ENCODE results near the gene NBPF11. TPM values are rescaled to one million over a fixed set of nuclear protein-coding genes. Genes with fewer than 3 reads are reported as not detected.
"Not testable (repeated sequence)": the region's sequence is repeated elsewhere in the genome, so short reads cannot be mapped to it uniquely, and the experiment has no call there.

The NBPF11 gene, protein sequence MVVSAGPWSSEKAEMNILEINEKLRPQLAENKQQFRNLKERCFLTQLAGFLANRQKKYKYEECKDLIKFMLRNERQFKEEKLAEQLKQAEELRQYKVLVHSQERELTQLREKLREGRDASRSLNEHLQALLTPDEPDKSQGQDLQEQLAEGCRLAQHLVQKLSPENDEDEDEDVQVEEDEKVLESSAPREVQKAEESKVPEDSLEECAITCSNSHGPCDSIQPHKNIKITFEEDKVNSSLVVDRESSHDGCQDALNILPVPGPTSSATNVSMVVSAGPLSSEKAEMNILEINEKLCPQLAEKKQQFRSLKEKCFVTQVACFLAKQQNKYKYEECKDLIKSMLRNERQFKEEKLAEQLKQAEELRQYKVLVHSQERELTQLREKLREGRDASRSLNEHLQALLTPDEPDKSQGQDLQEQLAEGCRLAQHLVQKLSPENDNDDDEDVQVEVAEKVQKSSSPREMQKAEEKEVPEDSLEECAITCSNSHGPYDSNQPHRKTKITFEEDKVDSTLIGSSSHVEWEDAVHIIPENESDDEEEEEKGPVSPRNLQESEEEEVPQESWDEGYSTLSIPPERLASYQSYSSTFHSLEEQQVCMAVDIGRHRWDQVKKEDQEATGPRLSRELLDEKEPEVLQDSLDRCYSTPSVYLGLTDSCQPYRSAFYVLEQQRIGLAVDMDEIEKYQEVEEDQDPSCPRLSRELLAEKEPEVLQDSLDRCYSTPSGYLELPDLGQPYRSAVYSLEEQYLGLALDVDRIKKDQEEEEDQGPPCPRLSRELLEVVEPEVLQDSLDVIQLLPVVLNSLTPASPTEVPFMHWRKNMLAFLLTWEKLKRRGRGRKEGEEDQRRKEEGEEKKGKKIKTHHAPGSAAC
- total RNA-seq (10.9 and 15.8 TPM in 2 replicates), polyA plus RNA-seq (9.5 and 11.6 TPM in 2 replicates)

DNA sequence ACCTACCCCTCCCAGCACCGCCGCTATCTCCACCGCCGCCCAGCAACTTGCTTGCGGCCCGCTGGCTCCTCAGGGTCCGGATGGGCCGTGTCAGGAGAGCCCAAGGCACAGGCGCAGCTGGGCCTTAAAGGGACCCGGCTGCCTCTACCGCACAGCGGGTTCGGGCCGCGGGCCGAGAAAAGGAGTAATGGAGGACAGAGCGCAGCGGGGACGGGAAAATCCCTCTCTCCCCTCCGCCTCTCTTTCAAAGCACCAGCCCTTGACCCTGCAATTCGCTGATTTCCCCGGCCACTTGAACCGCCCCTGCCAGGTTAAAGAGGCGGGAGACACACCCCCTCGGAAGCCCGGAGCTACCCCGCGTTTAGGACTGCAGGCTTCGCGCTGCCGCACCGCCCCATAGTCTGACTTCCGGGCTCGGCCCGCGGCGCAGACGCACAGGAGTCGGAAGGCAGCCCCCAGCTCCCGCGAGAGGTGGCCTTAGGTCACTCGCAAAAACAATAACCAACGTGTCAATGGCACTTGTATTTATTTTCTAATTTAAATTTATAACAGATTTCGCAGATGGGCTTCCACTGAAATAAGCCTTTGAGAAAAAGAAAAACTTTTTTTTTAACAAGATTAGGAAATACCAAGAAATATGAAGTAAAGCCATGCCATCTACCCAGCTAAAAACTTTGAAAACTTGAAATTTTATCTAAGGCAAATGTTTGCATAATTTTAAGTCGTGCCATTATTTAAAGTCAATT lies at the start of gene NBPF11:
Gene NBPF11, minus strand, starts transcription at position 371 of the 746 bp plus-strand sequence. CDS start 25,278 bp downstream, outside the sequence.
- DNase-seq (ENCODE audit: low read depth in 1 of 2, low spot score in 1 of 2), result peak; percentile 87 to 90
- H3K9me3 ChIP-seq (ENCODE audit: low read depth), result not testable (repeated sequence)
- peak within 1 kb of the TSS; percentile 90 for H3K27ac ChIP-seq

DNA sequence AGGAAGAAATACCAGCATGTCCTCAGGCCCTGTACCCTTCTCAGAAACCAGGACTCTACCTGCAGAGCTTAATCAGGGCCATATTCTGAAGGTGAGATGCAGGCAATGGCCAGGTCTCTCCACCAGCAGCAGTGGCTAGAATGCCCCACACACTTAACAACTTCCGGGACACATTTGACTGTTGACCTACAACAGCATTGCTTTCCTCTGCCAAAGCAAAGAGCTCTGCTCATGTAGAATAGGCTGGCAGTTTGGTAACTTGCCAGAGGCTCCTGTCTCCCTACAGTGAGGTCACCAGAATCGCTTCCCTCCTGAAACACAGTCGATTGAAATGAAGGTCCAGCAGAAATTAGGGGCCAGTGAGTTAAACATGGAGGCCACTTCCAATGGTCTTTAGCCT lies 45.3 kb upstream of the NBPF11 start:
- not testable (repeated sequence) for H3K27me3 ChIP-seq; H3K36me3 ChIP-seq; H3K4me1 ChIP-seq (ENCODE audit: low read depth); H3K27ac ChIP-seq; H3K9me3 ChIP-seq (ENCODE audit: low read depth); H3K4me3 ChIP-seq; DNase-seq (ENCODE audit: low read depth in 1 of 2, low spot score in 1 of 2)

More for the DNA sequence above, at the start of gene NBPF11:
- H3K36me3 ChIP-seq; H3K4me1 ChIP-seq (ENCODE audit: low read depth); H3K27me3 ChIP-seq: not testable (repeated sequence)
- peak within 1 kb of the TSS; percentile 91 for H3K4me3 ChIP-seq

DNA sequence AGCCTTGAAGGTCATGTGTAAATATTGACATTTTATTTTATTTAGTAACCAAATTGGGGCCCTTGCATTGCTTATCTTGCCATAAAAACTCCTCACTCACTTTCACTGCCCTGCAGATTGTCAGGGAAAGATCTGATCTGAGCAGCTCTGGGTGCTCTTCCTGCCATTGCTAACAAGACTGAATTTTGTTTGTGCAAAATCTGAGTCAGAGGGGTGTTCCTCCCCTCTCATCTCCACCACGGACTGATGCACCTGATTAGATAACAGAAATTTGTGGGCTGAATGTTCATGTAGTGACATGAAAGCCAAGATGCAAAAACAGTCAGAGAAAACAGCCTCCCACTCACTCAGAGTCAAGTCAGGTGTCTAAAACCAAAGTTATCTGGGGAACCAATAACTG lies 44.9 kb upstream of the NBPF11 start:
- H3K36me3 ChIP-seq; DNase-seq (ENCODE audit: low read depth in 1 of 2, low spot score in 1 of 2); H3K9me3 ChIP-seq (ENCODE audit: low read depth); H3K4me3 ChIP-seq; H3K4me1 ChIP-seq (ENCODE audit: low read depth); H3K27ac ChIP-seq; H3K27me3 ChIP-seq: not testable (repeated sequence)

- not testable (repeated sequence) for H3K36me3 ChIP-seq; H3K27ac ChIP-seq; H3K27me3 ChIP-seq; H3K4me3 ChIP-seq; H3K4me1 ChIP-seq (ENCODE audit: low read depth); H3K9me3 ChIP-seq (ENCODE audit: low read depth)
- peak in 1 of 2 donors; percentile 1 for DNase-seq (ENCODE audit: low read depth in 1 of 2, low spot score in 1 of 2)
Measured at GRCh38 chr1:148195115-148195514, 43.0 kb upstream of the NBPF11 start.

GRCh38 chr1:148188768-148189167 lies 36.7 kb upstream of the NBPF11 start:
- H3K4me1 ChIP-seq (ENCODE audit: low read depth); H3K27me3 ChIP-seq; H3K9me3 ChIP-seq (ENCODE audit: low read depth); DNase-seq (ENCODE audit: low read depth in 1 of 2, low spot score in 1 of 2); H3K4me3 ChIP-seq; H3K27ac ChIP-seq; H3K36me3 ChIP-seq: not testable (repeated sequence)

GRCh38 chr1:148178682-148179081 lies 26.6 kb upstream of the NBPF11 start:
- not testable (repeated sequence) for H3K36me3 ChIP-seq; H3K4me1 ChIP-seq (ENCODE audit: low read depth); H3K9me3 ChIP-seq (ENCODE audit: low read depth); H3K27ac ChIP-seq; DNase-seq (ENCODE audit: low read depth in 1 of 2, low spot score in 1 of 2); H3K4me3 ChIP-seq; H3K27me3 ChIP-seq

DNA sequence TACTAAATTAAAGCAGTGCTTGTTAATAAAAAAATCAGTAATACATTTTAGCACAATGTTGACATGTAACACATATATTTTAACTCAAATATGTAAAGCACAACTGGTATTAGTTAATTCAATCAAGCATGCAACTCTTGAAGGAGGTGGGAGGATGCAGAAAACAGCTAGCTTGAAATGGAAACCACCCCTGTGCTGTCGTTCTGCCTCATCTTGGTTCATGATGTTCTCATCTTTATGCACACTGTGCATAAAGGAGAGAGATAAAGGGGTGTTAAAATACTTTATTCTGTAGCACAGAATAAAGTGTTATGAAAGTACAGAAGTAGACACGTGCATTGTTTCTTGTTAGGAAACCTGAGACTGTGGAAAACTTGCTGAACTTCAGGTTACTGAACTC lies 23.3 kb upstream of the NBPF11 start:
- not testable (repeated sequence) for H3K4me1 ChIP-seq (ENCODE audit: low read depth); H3K27ac ChIP-seq; H3K27me3 ChIP-seq; H3K9me3 ChIP-seq (ENCODE audit: low read depth); DNase-seq (ENCODE audit: low read depth in 1 of 2, low spot score in 1 of 2); H3K36me3 ChIP-seq; H3K4me3 ChIP-seq

- not testable (repeated sequence) for H3K9me3 ChIP-seq (ENCODE audit: low read depth); H3K27me3 ChIP-seq; H3K27ac ChIP-seq; DNase-seq (ENCODE audit: low read depth in 1 of 2, low spot score in 1 of 2); H3K36me3 ChIP-seq; H3K4me3 ChIP-seq; H3K4me1 ChIP-seq (ENCODE audit: low read depth)
Measured at GRCh38 chr1:148171995-148172394, 19.9 kb upstream of the NBPF11 start.

DNA sequence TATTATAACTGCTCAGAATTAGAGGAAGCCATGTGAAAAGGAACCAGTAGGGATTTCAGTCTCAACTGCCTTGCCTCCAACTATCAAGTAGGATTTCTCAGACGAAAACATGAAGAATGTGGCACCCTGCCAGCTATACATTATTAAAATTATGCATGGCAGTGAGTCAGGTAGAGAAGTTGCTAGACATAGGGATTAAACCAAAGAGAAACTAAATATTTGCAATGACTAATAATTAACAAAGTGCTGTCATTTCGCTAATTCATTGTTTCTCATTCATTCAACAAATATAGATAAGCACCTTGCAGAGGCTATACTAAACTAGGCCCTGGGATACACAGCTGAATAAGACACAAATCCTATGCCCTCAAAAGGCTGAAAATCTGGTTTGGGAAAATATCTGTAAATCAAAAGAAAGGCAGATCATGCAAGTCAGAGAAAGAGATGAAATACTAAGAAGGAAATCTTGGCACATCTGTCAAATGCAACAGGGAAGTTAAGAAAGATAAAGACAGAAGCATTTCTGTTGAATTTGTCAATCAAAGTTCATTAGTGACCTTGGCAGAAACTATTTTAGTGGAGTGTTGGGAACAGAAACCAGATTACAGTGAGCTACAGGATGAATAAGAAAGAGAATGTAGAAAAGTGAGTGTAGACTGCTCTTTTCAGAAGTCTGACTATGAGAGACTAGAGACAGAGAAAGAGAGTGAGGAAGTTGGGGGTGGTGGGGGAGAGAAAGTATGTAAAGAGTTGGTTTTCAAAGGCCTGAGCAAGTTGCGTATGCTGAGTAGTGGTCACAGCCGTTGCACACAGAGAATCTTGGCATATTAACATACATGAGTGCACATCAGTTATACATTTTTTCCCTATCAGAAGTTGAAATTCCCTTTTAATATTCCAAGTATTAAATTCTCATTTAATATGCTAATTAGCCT lies 14.7 kb upstream of the NBPF11 start:
- Histone ChIP-seq H3K9me3 (ENCODE audit: low read depth) (no peaks in the 10 kb centered on the region), H3K4me3 (no peak overlapping the region), H3K27me3 (no peaks in the 10 kb centered on the region), H3K27ac (peak overlapping the region; percentile 83), H3K4me1 (ENCODE audit: low read depth) (peaks cover 22% of the 10 kb centered on the region), H3K36me3 (no peaks in the 10 kb centered on the region)
- peak in 1 of 2 donors; percentile 44 for DNase-seq (ENCODE audit: low read depth in 1 of 2, low spot score in 1 of 2)
- TF ChIP-seq CTCF (IDR thresholded peaks at IDR 0.05; ENCODE audit: low read depth, low read length), result no peak
